ENCODE data around the gene ELL. TPM values are rescaled to one million over a fixed set of nuclear protein-coding genes. Genes with fewer than 3 reads are reported as not detected.

The ELL gene
- polyA plus RNA-seq, 1 donor from 2014 or later = 7.2 TPM

- H3K9me3 ChIP-seq (ENCODE audit: low read length) = no peaks in the 10 kb centered on the region
- H3K9ac ChIP-seq (ENCODE audit: low read length) = no peak overlapping the region
- peaks cover 14% of the 10 kb centered on the region for H3K79me2 ChIP-seq (replicated peaks; ENCODE audit: insufficient read depth, low read length)
- no peaks in the 10 kb centered on the region for H4K20me1 ChIP-seq (ENCODE audit: insufficient read depth)
- no peaks in the 10 kb centered on the region for H3F3A ChIP-seq (ENCODE audit: insufficient read depth, low read length, poor library complexity, severe bottlenecking)
- H3K4me2 ChIP-seq (ENCODE audit: low read length) = no peak overlapping the region
- no peak overlapping the region for H3K4me3 ChIP-seq (ENCODE audit: low read length)
- H3K27me3 ChIP-seq (ENCODE audit: insufficient read depth, low read depth, low read length) = no peaks in the 10 kb centered on the region
- no peak overlapping the region for H2AFZ ChIP-seq (ENCODE audit: low read depth, low read length)
- H3K27ac ChIP-seq (ENCODE audit: low read length) = no peak overlapping the region
- H3K9me2 ChIP-seq (ENCODE audit: insufficient read depth, low read length) = no peaks in the 10 kb centered on the region
- H3K36me3 ChIP-seq (ENCODE audit: insufficient read depth, low read length) = no peaks in the 10 kb centered on the region
- TF ChIP-seq EZH2 (IDR thresholded peaks at IDR 0.05; ENCODE audit: borderline replicate concordance, insufficient read depth, low read length, poor library complexity, severe bottlenecking) = no peak
- TF ChIP-seq EP300 (conservative IDR thresholded peaks at IDR 0.05; ENCODE audit: poor library complexity, severe bottlenecking) = no peak
- no peak for TF ChIP-seq MXI1 (conservative IDR thresholded peaks at IDR 0.05; ENCODE audit: poor library complexity, severe bottlenecking)
- no peak for TF ChIP-seq TAF1 (IDR thresholded peaks at IDR 0.05; ENCODE audit: low read depth)
- TF ChIP-seq SMC3 (conservative IDR thresholded peaks at IDR 0.05; ENCODE audit: poor library complexity) = no peak
- TF ChIP-seq RAD21 (conservative IDR thresholded peaks at IDR 0.05) = no peak
- TF ChIP-seq, protein P1, sequence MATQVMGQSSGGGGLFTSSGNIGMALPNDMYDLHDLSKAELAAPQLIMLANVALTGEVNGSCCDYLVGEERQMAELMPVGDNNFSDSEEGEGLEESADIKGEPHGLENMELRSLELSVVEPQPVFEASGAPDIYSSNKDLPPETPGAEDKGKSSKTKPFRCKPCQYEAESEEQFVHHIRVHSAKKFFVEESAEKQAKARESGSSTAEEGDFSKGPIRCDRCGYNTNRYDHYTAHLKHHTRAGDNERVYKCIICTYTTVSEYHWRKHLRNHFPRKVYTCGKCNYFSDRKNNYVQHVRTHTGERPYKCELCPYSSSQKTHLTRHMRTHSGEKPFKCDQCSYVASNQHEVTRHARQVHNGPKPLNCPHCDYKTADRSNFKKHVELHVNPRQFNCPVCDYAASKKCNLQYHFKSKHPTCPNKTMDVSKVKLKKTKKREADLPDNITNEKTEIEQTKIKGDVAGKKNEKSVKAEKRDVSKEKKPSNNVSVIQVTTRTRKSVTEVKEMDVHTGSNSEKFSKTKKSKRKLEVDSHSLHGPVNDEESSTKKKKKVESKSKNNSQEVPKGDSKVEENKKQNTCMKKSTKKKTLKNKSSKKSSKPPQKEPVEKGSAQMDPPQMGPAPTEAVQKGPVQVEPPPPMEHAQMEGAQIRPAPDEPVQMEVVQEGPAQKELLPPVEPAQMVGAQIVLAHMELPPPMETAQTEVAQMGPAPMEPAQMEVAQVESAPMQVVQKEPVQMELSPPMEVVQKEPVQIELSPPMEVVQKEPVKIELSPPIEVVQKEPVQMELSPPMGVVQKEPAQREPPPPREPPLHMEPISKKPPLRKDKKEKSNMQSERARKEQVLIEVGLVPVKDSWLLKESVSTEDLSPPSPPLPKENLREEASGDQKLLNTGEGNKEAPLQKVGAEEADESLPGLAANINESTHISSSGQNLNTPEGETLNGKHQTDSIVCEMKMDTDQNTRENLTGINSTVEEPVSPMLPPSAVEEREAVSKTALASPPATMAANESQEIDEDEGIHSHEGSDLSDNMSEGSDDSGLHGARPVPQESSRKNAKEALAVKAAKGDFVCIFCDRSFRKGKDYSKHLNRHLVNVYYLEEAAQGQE (IDR thresholded peaks at IDR 0.05; ENCODE audit: borderline replicate concordance) = no peak
- TF ChIP-seq CTCF (IDR thresholded peaks at IDR 0.05; ENCODE audit: poor library complexity, severe bottlenecking) = no peak
- TF ChIP-seq POLR2AphosphoS5 (IDR thresholded peaks at IDR 0.05) = no peak
Observed at GRCh38 chr19:18513868-18514267, 8.0 kb downstream of the ELL start.

DNA sequence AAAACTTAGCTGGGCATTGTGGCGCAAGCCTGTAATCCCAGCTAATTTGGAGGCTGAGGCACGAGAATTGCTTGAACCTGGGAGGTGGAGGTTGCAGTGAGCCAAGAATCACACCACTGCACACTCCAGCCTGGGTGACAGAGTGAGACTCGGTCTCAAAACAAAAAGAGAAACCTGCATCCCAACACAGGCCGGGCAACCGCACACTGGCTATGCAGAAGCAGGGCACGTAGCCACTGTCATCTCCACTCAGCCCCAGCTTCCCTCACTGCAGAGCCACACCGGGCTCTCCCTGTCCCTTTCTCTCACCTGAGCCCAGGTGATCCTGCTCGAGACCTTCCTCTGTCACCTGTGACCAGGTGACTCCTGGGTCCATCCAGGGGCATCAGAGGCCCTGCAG is 11.7 kb downstream of the ELL start:
- no peaks in the 10 kb centered on the region for H3K36me3 ChIP-seq (ENCODE audit: insufficient read depth, low read length)
- no peaks in the 10 kb centered on the region for H3F3A ChIP-seq (ENCODE audit: insufficient read depth, low read length, poor library complexity, severe bottlenecking)
- H2AFZ ChIP-seq (ENCODE audit: low read depth, low read length) = no peak overlapping the region
- H3K9me2 ChIP-seq (ENCODE audit: insufficient read depth, low read length) = no peaks in the 10 kb centered on the region
- no peak for TF ChIP-seq TAF1 (IDR thresholded peaks at IDR 0.05; ENCODE audit: low read depth)
- no peak for TF ChIP-seq CTCF (IDR thresholded peaks at IDR 0.05; ENCODE audit: poor library complexity, severe bottlenecking)
- TF ChIP-seq, protein P1 (IDR thresholded peaks at IDR 0.05; ENCODE audit: borderline replicate concordance) = no peak
- TF ChIP-seq POLR2AphosphoS5 (IDR thresholded peaks at IDR 0.05) = no peak
- no peak for TF ChIP-seq EZH2 (IDR thresholded peaks at IDR 0.05; ENCODE audit: borderline replicate concordance, insufficient read depth, low read length, poor library complexity, severe bottlenecking)
- no peak for TF ChIP-seq RAD21 (conservative IDR thresholded peaks at IDR 0.05)
- TF ChIP-seq SMC3 (conservative IDR thresholded peaks at IDR 0.05; ENCODE audit: poor library complexity) = no peak
- TF ChIP-seq MXI1 (conservative IDR thresholded peaks at IDR 0.05; ENCODE audit: poor library complexity, severe bottlenecking) = no peak
- TF ChIP-seq EP300 (conservative IDR thresholded peaks at IDR 0.05; ENCODE audit: poor library complexity, severe bottlenecking) = no peak
- no peaks in the 10 kb centered on the region for H4K20me1 ChIP-seq (ENCODE audit: insufficient read depth)
- no peaks in the 10 kb centered on the region for H3K9me3 ChIP-seq (ENCODE audit: low read length)
- no peak overlapping the region for H3K27ac ChIP-seq (ENCODE audit: low read length)
- no peaks in the 10 kb centered on the region for H3K27me3 ChIP-seq (ENCODE audit: insufficient read depth, low read depth, low read length)
- no peaks in the 10 kb centered on the region for H3K79me2 ChIP-seq (replicated peaks; ENCODE audit: insufficient read depth, low read length)
- H3K4me2 ChIP-seq (ENCODE audit: low read length) = no peak overlapping the region
- H3K9ac ChIP-seq (ENCODE audit: low read length) = no peak overlapping the region
- no peak overlapping the region for H3K4me3 ChIP-seq (ENCODE audit: low read length)
